Measurements from ENCODE around the gene LACTB. TPM values are rescaled to one million over a fixed set of nuclear protein-coding genes. Genes with fewer than 3 reads are reported as not detected.

Gene LACTB
- total RNA-seq, 1 experiment from 2014 or later: 4.4 TPM

GRCh38 chr15:63086947-63087346 is 34.7 kb upstream of the LACTB start:
- no TSS peak for BruUV-seq (replicated peaks)
- H3K4me1 ChIP-seq (ENCODE audit: insufficient read depth, low read length, poor library complexity, severe bottlenecking): no peaks in the 10 kb centered on the region
- intact Hi-C loops (cut with micrococcal nuclease; ENCODE audit: unreplicated experiment): no loop called here
- H3K27ac ChIP-seq (ENCODE audit: low read depth, low read length, poor library complexity, severe bottlenecking): no peak overlapping the region
- no peaks in the 10 kb centered on the region for H3K9me3 ChIP-seq (ENCODE audit: low read depth, low read length, poor library complexity, severe bottlenecking)
- TF ChIP-seq CTCF (conservative IDR thresholded peaks at IDR 0.05; ENCODE audit: low read depth, low read length) (no peak), EZH2 (IDR thresholded peaks at IDR 0.05; ENCODE audit: borderline replicate concordance, low read depth, low read length, poor library complexity, severe bottlenecking) (no peak)
- DNase-seq (ENCODE audit: low spot score): no peak
- ChIA-PET CTCF (interaction anchor here (0.6 kb wide), 1 partner anchor 724 kb away, joined by 7 read pairs; no protein-coding TSS in a partner anchor), POLR2A (ENCODE audit: low non-redundant PET) (interaction anchor here (0.6 kb wide), 1 partner anchor 70 kb away, joined by 3 read pairs; the partner anchor contains the start of gene RPS27L)
- H3K4me3 ChIP-seq (ENCODE audit: low read depth, low read length, poor library complexity, severe bottlenecking): no peak overlapping the region
- H3K36me3 ChIP-seq (ENCODE audit: insufficient read depth, low read length, poor library complexity, severe bottlenecking): no peaks in the 10 kb centered on the region
- no peaks in the 10 kb centered on the region for H3K27me3 ChIP-seq (replicated peaks; ENCODE audit: insufficient read depth, low read depth, low read length, poor library complexity)

- BruUV-seq (replicated peaks): no TSS peak
- no peak overlapping the region for H3K27ac ChIP-seq (ENCODE audit: low read depth, low read length, poor library complexity, severe bottlenecking)
- TF ChIP-seq CTCF (conservative IDR thresholded peaks at IDR 0.05; ENCODE audit: low read depth, low read length) (no peak), EZH2 (IDR thresholded peaks at IDR 0.05; ENCODE audit: borderline replicate concordance, low read depth, low read length, poor library complexity, severe bottlenecking) (no peak)
- no peak for DNase-seq (ENCODE audit: low spot score)
- H3K4me3 ChIP-seq (ENCODE audit: low read depth, low read length, poor library complexity, severe bottlenecking): no peak overlapping the region
- ChIA-PET CTCF (no interaction called here), POLR2A (ENCODE audit: low non-redundant PET) (no interaction called here)
- H3K4me1 ChIP-seq (ENCODE audit: insufficient read depth, low read length, poor library complexity, severe bottlenecking): no peaks in the 10 kb centered on the region
- no peaks in the 10 kb centered on the region for H3K27me3 ChIP-seq (replicated peaks; ENCODE audit: insufficient read depth, low read depth, low read length, poor library complexity)
- intact Hi-C loops (cut with micrococcal nuclease; ENCODE audit: unreplicated experiment): no loop called here
- no peaks in the 10 kb centered on the region for H3K36me3 ChIP-seq (ENCODE audit: insufficient read depth, low read length, poor library complexity, severe bottlenecking)
- H3K9me3 ChIP-seq (ENCODE audit: low read depth, low read length, poor library complexity, severe bottlenecking): no peaks in the 10 kb centered on the region
These were observed 33.0 kb upstream of the LACTB start for GRCh38 chr15:63088533-63089245.

- Histone ChIP-seq H3K36me3 (ENCODE audit: insufficient read depth, low read length, poor library complexity, severe bottlenecking) (no peaks in the 10 kb centered on the region), H3K27ac (ENCODE audit: low read depth, low read length, poor library complexity, severe bottlenecking) (no peak overlapping the region), H3K4me3 (ENCODE audit: low read depth, low read length, poor library complexity, severe bottlenecking) (no peak overlapping the region), H3K9me3 (ENCODE audit: low read depth, low read length, poor library complexity, severe bottlenecking) (no peaks in the 10 kb centered on the region), H3K4me1 (ENCODE audit: insufficient read depth, low read length, poor library complexity, severe bottlenecking) (no peaks in the 10 kb centered on the region), H3K27me3 (replicated peaks; ENCODE audit: insufficient read depth, low read depth, low read length, poor library complexity) (no peaks in the 10 kb centered on the region)
- intact Hi-C loops (cut with micrococcal nuclease; ENCODE audit: unreplicated experiment): no loop called here
- CTCF ChIA-PET: interaction anchor here (0.6 to 1.1 kb wide), 2 partner anchors 42 to 276 kb away, joined by 3 read pairs; no protein-coding TSS in a partner anchor
- DNase-seq (ENCODE audit: low spot score): peak; percentile 27
- TF ChIP-seq CTCF (conservative IDR thresholded peaks at IDR 0.05; ENCODE audit: low read depth, low read length): no peak
- TF ChIP-seq EZH2 (IDR thresholded peaks at IDR 0.05; ENCODE audit: borderline replicate concordance, low read depth, low read length, poor library complexity, severe bottlenecking): no peak
- POLR2A ChIA-PET (ENCODE audit: low non-redundant PET): no interaction called here
- BruUV-seq (replicated peaks): no TSS peak
These were observed 32.2 kb upstream of the LACTB start for GRCh38 chr15:63089260-63090043.

Data from A673 (cell line).